H1 (cell line): Measurements from ENCODE around the gene ARL5A.

Experiments used
- CBX5 ChIP-seq: fragments of 300-800, 300-1000 bp; sonication (generic); IDR thresholded peaks from 2 replicates; pipeline ENCODE4 v1.7.1; 2016; ENCODE audit warnings: antibody characterized with exemption, low read length, low read depth
- EGR1 ChIP-seq: IDR thresholded peaks from 2 replicates; pipeline ENCODE4 v1.6.1; 2011; ENCODE audit warnings: low read depth, low read length, borderline replicate concordance
- RFX5 ChIP-seq: IDR thresholded peaks from 2 replicates; pipeline ENCODE4 v1.6.1; 2011; ENCODE audit warnings: low read depth, low read length, improper control_type of control experiment, borderline replicate concordance
- ZNF274 ChIP-seq: IDR thresholded peaks from 2 replicates; pipeline ENCODE4 v1.7.0; 2012; ENCODE audit warnings: low read length, borderline replicate concordance; ENCODE audit errors: extremely low read depth
- TF ChIP-seq, protein P1 (sequence below), 3 experiments: IDR thresholded peaks; 1 replicate in 2 of 3; 2 replicates in 1 of 3; pipeline versions ENCODE4 v1.5.1 to v1.6.1; 2011; ENCODE audit warnings: low read length in 3 of 3, mild to moderate bottlenecking in 3 of 3, inconsistent platforms in 2 of 3, low read depth in 1 of 3, moderate library complexity in 1 of 3; ENCODE audit not compliant: insufficient read depth in 1 of 3; ENCODE audit errors: control extremely low read depth in 1 of 3

DNA sequence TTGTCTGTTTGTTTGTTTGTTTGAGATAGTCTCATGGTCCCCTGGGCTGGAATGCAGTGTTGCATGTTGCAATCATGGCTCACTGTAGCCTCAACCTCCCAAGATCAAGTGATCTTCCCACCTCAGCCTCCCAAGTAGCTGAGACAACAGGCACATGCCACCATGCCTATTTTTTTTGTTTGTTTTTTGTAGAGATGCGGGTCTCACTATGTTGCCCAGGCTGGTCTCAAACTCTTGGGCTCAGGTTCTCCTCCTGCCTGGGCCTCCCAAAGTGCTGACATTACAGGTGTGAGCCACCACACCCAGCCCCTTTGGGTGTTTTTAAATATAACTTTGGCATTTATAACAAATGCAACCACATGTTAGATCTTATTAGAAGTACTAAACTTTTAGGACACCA is 37.5 kb downstream of the ARL5A start:
- TF ChIP-seq, protein P1, sequence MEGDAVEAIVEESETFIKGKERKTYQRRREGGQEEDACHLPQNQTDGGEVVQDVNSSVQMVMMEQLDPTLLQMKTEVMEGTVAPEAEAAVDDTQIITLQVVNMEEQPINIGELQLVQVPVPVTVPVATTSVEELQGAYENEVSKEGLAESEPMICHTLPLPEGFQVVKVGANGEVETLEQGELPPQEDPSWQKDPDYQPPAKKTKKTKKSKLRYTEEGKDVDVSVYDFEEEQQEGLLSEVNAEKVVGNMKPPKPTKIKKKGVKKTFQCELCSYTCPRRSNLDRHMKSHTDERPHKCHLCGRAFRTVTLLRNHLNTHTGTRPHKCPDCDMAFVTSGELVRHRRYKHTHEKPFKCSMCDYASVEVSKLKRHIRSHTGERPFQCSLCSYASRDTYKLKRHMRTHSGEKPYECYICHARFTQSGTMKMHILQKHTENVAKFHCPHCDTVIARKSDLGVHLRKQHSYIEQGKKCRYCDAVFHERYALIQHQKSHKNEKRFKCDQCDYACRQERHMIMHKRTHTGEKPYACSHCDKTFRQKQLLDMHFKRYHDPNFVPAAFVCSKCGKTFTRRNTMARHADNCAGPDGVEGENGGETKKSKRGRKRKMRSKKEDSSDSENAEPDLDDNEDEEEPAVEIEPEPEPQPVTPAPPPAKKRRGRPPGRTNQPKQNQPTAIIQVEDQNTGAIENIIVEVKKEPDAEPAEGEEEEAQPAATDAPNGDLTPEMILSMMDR (IDR thresholded peaks at IDR 0.05; ENCODE audit: control extremely low read depth in 1 of 3, insufficient read depth in 1 of 3, low read depth in 1 of 3, low read length in 3 of 3) = no peak
- TF ChIP-seq RFX5 = no peak
- TF ChIP-seq ZNF274 = no peak
- TF ChIP-seq EGR1 = no peak
- TF ChIP-seq CBX5 = no peak
